NB4 (cell line): ENCODE data around the gene GMDS.
A peak's percentile ranks its signal among the peaks of the same experiment; 100 is the strongest.

ENCODE experiments used
- DNase-seq: peaks from one replicate; pipeline ENCODE4 v3.0.0; 2010; ENCODE audit warnings: low read depth
- H3K4me3 ChIP-seq: one replicate; pipeline ENCODE4 v1.5.1; 2011; ENCODE audit warnings: mild to moderate bottlenecking, low read depth, low read length, moderate library complexity
- CTCF ChIP-seq: IDR thresholded peaks from one replicate; pipeline ENCODE4 v1.5.1; 2012; ENCODE audit warnings: low read depth, low read length
- MAX ChIP-seq: IDR thresholded peaks from 2 replicates; pipeline ENCODE4 v1.6.1; 2011; ENCODE audit warnings: low read depth, low read length
- MYC ChIP-seq: IDR thresholded peaks from 2 replicates; pipeline ENCODE4 v1.6.1; 2011; ENCODE audit warnings: low read depth, low read length
- POLR2A ChIP-seq: IDR thresholded peaks from 2 replicates; pipeline ENCODE4 v1.6.1; 2011; ENCODE audit warnings: mild to moderate bottlenecking; ENCODE audit not compliant: insufficient read length; ENCODE audit errors: extremely low read depth

GMDS gene

GRCh38 chr6:2245103-2245876 is at the start of gene GMDS:
Gene GMDS (minus strand): TSS chr6:2245605.
- peak; percentile 93 for DNase-seq
- H3K4me3 ChIP-seq, result peak within 1 kb of the TSS; percentile 97
- TF ChIP-seq POLR2A (peak; percentile 78), CTCF (no peak), MAX (peak; percentile 45; the same call in 1 of the 2 replicates), MYC (peak; percentile 48; the same call in 1 of the 2 replicates)

GRCh38 chr6:2285510-2285909 is 40.1 kb upstream of the GMDS start:
- H3K4me3 ChIP-seq, result no peak overlapping the region
- TF ChIP-seq MYC, result no peak
- no peak for TF ChIP-seq POLR2A
- TF ChIP-seq MAX, result no peak
- TF ChIP-seq CTCF, result no peak
- no peak for DNase-seq

GRCh38 chr6:2275892-2276242 is 30.5 kb upstream of the GMDS start:
- TF ChIP-seq POLR2A (no peak), MYC (no peak), CTCF (no peak), MAX (no peak)
- no peak overlapping the region for H3K4me3 ChIP-seq
- no peak for DNase-seq

GRCh38 chr6:2274981-2275891 is 29.8 kb upstream of the GMDS start:
- no peak for TF ChIP-seq MAX
- H3K4me3 ChIP-seq, result no peak overlapping the region
- DNase-seq, result no peak

- H3K4me3 ChIP-seq, result no peak overlapping the region
- TF ChIP-seq POLR2A, result no peak
- TF ChIP-seq MAX, result no peak
- no peak for TF ChIP-seq CTCF
- no peak for TF ChIP-seq MYC
- DNase-seq, result no peak
Measured at GRCh38 chr6:2272696-2273095, 27.3 kb upstream of the GMDS start.

- H3K4me3 ChIP-seq, result no peak overlapping the region
- TF ChIP-seq MYC (no peak), POLR2A (no peak), MAX (no peak), CTCF (no peak)
- DNase-seq, result no peak
Measured at GRCh38 chr6:2270054-2270453, 24.6 kb upstream of the GMDS start.
